A673 (cell line): ENCODE measurements around the gene TBCA. TPM values are rescaled to one million over a fixed set of nuclear protein-coding genes. Genes with fewer than 3 reads are reported as not detected.

ENCODE experiments used
- BruUV-seq: library from RNA; stranded (reverse); fragments of 400-500 nt; replicated peaks from 2 replicates; lab custom pipeline; 2021; lab: Mats Ljungman, UMichigan
- CTCF ChIA-PET: fragments of 300-600 bp; sonication (Branson Sonifier 250); formaldehyde crosslinking; loops from one replicate; lab custom pipeline; 2022; ENCODE audit warnings: antibody characterized with exemption; lab: Charles Lee
- POLR2A ChIA-PET: fragments of 300-600 bp; sonication (Branson Sonifier 250); formaldehyde crosslinking; loops from one replicate; lab custom pipeline; 2022; ENCODE audit warnings: antibody characterized with exemption; ENCODE audit not compliant: low non-redundant PET; lab: Charles Lee
- DNase-seq: peaks from one replicate; pipeline ENCODE4 v3.0.0-alpha.2; 2015; ENCODE audit warnings: low spot score
- H3K27ac ChIP-seq: fragments of 200-600 bp; sonication (generic); 2 replicates; pipeline ENCODE4 v1.5.1; 2016; ENCODE audit warnings: mixed run types, low read depth, mild to moderate bottlenecking, mixed read lengths, antibody characterized with exemption, low read length; ENCODE audit not compliant: poor library complexity, severe bottlenecking
- H3K27me3 ChIP-seq: fragments of 200-600 bp; sonication (generic); replicated peaks from 2 replicates; pipeline ENCODE4 v1.6.1; 2017; ENCODE audit warnings: mixed run types, low read depth, mild to moderate bottlenecking, mixed read lengths, antibody characterized with exemption, low read length; ENCODE audit not compliant: insufficient read depth, poor library complexity
- H3K36me3 ChIP-seq: fragments of 200-600 bp; sonication (generic); 2 replicates; pipeline ENCODE4 v1.6.1; 2016; ENCODE audit warnings: mixed run types, mild to moderate bottlenecking, mixed read lengths, antibody characterized with exemption, low read length; ENCODE audit not compliant: insufficient read depth, poor library complexity, severe bottlenecking
- H3K4me1 ChIP-seq: fragments of 200-600 bp; sonication (generic); 2 replicates; pipeline ENCODE4 v1.6.1; 2017; ENCODE audit warnings: mixed run types, mild to moderate bottlenecking, mixed read lengths, antibody characterized with exemption, low read length; ENCODE audit not compliant: insufficient read depth, poor library complexity, severe bottlenecking
- H3K4me3 ChIP-seq: fragments of 200-600 bp; sonication (generic); 2 replicates; pipeline ENCODE4 v1.5.1; 2016; ENCODE audit warnings: low read depth, mixed run types, mild to moderate bottlenecking, mixed read lengths, low read length; ENCODE audit not compliant: poor library complexity, severe bottlenecking
- H3K9me3 ChIP-seq: fragments of 200-600 bp; sonication (generic); 2 replicates; pipeline ENCODE4 v1.6.1; 2016; ENCODE audit warnings: mixed run types, low read depth, mild to moderate bottlenecking, mixed read lengths, antibody characterized with exemption, low read length; ENCODE audit not compliant: poor library complexity, severe bottlenecking
- CTCF ChIP-seq: fragments of 300-800, 200-600 bp; sonication (generic); conservative IDR thresholded peaks from 2 replicates; pipeline ENCODE4 v1.5.1; 2017; ENCODE audit warnings: low read depth, mild to moderate bottlenecking, antibody characterized with exemption, low read length, moderate library complexity, mixed read lengths
- EZH2 ChIP-seq: fragments of 200-600 bp; sonication (generic); IDR thresholded peaks from 2 replicates; pipeline ENCODE4 v1.6.1; 2017; ENCODE audit warnings: borderline replicate concordance, low read depth, mild to moderate bottlenecking, mixed read lengths, antibody characterized with exemption, low read length; ENCODE audit not compliant: poor library complexity, severe bottlenecking
- intact Hi-C: fragments of 100-400 bp; cut with micrococcal nuclease; formaldehyde crosslinking; loops from one replicate; pipeline ENCODE4 v1.10.0; 2022; ENCODE audit not compliant: unreplicated experiment
- total RNA-seq: library from RNA; stranded (reverse); gene quantifications from 2 replicates; pipeline ENCODE4 v1.2.3, GENCODE V29; 2021

TBCA gene
- total RNA-seq, 1 experiment from 2014 or later, result 297 TPM

DNA sequence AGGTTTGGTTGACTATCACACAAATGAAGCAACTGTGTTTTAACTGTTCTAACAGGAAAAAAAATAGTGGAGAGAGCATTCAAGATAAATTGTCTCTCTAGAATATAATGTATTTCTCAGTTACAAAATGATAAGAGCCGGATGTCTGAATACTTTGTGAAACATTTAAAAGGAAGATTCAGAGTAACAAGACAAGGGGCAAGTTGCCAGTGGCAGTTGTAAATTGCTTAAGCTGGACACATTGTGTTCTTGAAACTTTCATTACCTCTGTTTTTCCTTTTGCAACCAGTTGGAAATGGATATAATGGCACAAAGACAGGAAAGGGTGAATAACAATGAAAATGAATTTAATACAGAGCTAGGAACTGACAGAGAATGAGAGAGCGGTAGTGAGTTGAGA is 15.2 kb upstream of the TBCA start:
- ChIA-PET POLR2A (no interaction called here), CTCF (no interaction called here)
- Histone ChIP-seq H3K27me3 (peaks cover 48% of the 10 kb centered on the region), H3K27ac (no peak overlapping the region), H3K36me3 (no peaks in the 10 kb centered on the region), H3K4me3 (no peak overlapping the region), H3K4me1 (no peaks in the 10 kb centered on the region), H3K9me3 (peaks cover 5% of the 10 kb centered on the region)
- TF ChIP-seq CTCF, result no peak
- no peak for TF ChIP-seq EZH2
- no peak for DNase-seq
- intact Hi-C loops, result no loop called here
- BruUV-seq, result no TSS peak

DNA sequence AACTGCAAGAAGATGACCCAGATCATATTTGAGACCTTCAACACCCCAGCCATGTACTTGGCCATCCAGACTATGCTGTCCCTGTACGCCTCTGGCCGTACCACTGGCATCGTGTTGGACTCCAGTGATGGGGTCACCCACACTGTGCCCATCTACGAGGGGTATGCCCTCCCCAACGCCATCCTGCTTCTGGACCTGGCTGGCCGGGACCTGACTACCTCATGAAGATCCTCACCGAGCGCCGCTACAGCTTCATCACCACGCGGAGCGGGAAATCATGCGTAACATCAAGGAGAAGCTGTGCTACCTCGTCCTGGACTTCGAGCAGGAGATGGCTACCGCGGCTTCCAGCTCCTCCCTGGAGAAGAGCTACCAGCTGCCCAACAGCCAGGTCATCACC is 9.1 kb upstream of the TBCA start:
- ChIA-PET POLR2A (no interaction called here), CTCF (no interaction called here)
- intact Hi-C loops, result no loop called here
- BruUV-seq, result no TSS peak
- Histone ChIP-seq H3K4me3 (no peak overlapping the region), H3K4me1 (no peaks in the 10 kb centered on the region), H3K36me3 (no peaks in the 10 kb centered on the region), H3K27ac (no peak overlapping the region), H3K27me3 (peaks cover 7% of the 10 kb centered on the region), H3K9me3 (no peaks in the 10 kb centered on the region)
- TF ChIP-seq EZH2 (no peak), CTCF (no peak)
- no peak for DNase-seq

DNA sequence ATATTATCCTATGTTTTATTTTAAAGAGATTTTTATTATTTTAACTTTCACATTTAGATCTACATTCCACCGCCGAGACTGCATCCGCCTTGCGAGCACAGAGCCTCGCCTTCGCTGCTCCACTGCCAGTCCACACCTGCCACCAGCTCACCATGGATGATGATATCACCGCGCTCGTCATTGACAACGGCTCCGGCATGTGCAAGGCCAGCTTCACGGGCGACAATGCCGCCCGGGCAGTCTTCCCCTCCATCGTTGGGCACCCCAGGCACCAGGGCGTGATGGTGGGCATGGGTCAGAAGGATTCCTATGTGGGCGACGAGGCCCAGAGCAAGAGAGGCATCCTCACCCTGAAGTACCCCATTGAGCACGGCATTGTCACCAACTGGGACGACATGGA is 8.6 kb upstream of the TBCA start:
- TF ChIP-seq EZH2 (no peak), CTCF (no peak)
- BruUV-seq, result no TSS peak
- no peak for DNase-seq
- CTCF ChIA-PET, result no interaction called here
- H3K4me3 ChIP-seq, result no peak overlapping the region
- no peaks in the 10 kb centered on the region for H3K9me3 ChIP-seq
- no peak overlapping the region for H3K27ac ChIP-seq
- no peaks in the 10 kb centered on the region for H3K4me1 ChIP-seq
- intact Hi-C loops, result no loop called here
- H3K27me3 ChIP-seq, result peaks cover 7% of the 10 kb centered on the region
- H3K36me3 ChIP-seq, result no peaks in the 10 kb centered on the region
- POLR2A ChIA-PET, result no interaction called here
